MCF 10A (cell line): ENCODE measurements around the gene ACAN. TPM values are rescaled to one million over a fixed set of nuclear protein-coding genes. Genes with fewer than 3 reads are reported as not detected.

Source experiments
- BruUV-seq: library from RNA; stranded (reverse); fragments of 400-500 nt; replicated peaks from 2 replicates; lab custom pipeline; 2021; lab: Mats Ljungman, UMichigan
- CTCF ChIA-PET: fragments of 300-600 bp; sonication (Branson Sonifier 250); formaldehyde crosslinking; extraction: SDS; loops from one replicate; lab custom pipeline; 2021; ENCODE audit warnings: antibody characterized with exemption, inconsistent platforms; lab: Yijun Ruan, JAX
- POLR2A ChIA-PET: fragments of 300-600, 350-650 bp; sonication (Branson Sonifier 250); formaldehyde crosslinking; extraction: SDS; loops from one replicate; lab custom pipeline; 2020; ENCODE audit warnings: antibody characterized with exemption, inconsistent platforms; lab: Yijun Ruan, JAX
- DNase-seq: peaks from one replicate; pipeline ENCODE4 v3.0.0-alpha.2; 2018; ENCODE audit not compliant: unreplicated experiment
- H3K27ac Mint-ChIP-seq: one replicate; pipeline ENCODE4 v1.8.0; 2022; ENCODE audit warnings: mild to moderate bottlenecking, low read depth, mixed read lengths; ENCODE audit not compliant: unreplicated experiment
- H3K27me3 Mint-ChIP-seq: one replicate; pipeline ENCODE4 v1.8.0; 2022; ENCODE audit warnings: mixed read lengths; ENCODE audit not compliant: insufficient read depth, unreplicated experiment
- H3K36me3 Mint-ChIP-seq: one replicate; pipeline ENCODE4 v1.8.0; 2022; ENCODE audit warnings: mild to moderate bottlenecking, moderate library complexity, mixed read lengths; ENCODE audit not compliant: insufficient read depth, unreplicated experiment
- H3K4me1 Mint-ChIP-seq: one replicate; pipeline ENCODE4 v1.8.0; 2022; ENCODE audit warnings: mixed read lengths; ENCODE audit not compliant: insufficient read depth, unreplicated experiment
- H3K4me3 Mint-ChIP-seq: one replicate; pipeline ENCODE4 v1.8.0; 2022; ENCODE audit warnings: mild to moderate bottlenecking, moderate library complexity, mixed read lengths; ENCODE audit not compliant: unreplicated experiment
- H3K9me3 Mint-ChIP-seq: one replicate; pipeline ENCODE4 v1.8.0; 2022; ENCODE audit warnings: mixed read lengths; ENCODE audit not compliant: unreplicated experiment
- intact Hi-C: fragments of 100-400 bp; cut with micrococcal nuclease; formaldehyde crosslinking; loops from 2 replicates; pipeline ENCODE4 v1.14.1; 2022
- total RNA-seq: library from RNA; stranded (reverse); gene quantifications from 2 replicates; pipeline ENCODE4 v1.2.3, GENCODE V29; 2022
- TF ChIP-seq, protein P1 (sequence below): fragments of 200-600 bp; IDR thresholded peaks from one replicate; pipeline ENCODE4 v1.8.0; 2022; ENCODE audit warnings: antibody characterized with exemption, mild to moderate bottlenecking; ENCODE audit not compliant: unreplicated experiment

Gene ACAN
- total RNA-seq, 1 experiment from 2014 or later, result not detected

- H3K4me3 Mint-ChIP-seq, result no peak overlapping the region
- intact Hi-C loops, result no loop called here
- DNase-seq, result no peak
- H3K27ac Mint-ChIP-seq, result peak overlapping the region; percentile 1
- no peaks in the 10 kb centered on the region for H3K9me3 Mint-ChIP-seq
- ChIA-PET CTCF (interaction anchor here (0.6 to 0.9 kb wide), 4 partner anchors 28 to 242 kb away, joined by 3 to 4 read pairs (median 4); no protein-coding TSS in a partner anchor), POLR2A (interaction anchor here (0.7 to 1.0 kb wide), 3 partner anchors 11 to 241 kb away, joined by 3 to 5 read pairs (median 3); no protein-coding TSS in a partner anchor)
- H3K36me3 Mint-ChIP-seq, result peaks cover 81% of the 10 kb centered on the region
- peaks cover 26% of the 10 kb centered on the region for H3K4me1 Mint-ChIP-seq
- no peaks in the 10 kb centered on the region for H3K27me3 Mint-ChIP-seq
- no TSS peak for BruUV-seq
- TF ChIP-seq, protein P1, sequence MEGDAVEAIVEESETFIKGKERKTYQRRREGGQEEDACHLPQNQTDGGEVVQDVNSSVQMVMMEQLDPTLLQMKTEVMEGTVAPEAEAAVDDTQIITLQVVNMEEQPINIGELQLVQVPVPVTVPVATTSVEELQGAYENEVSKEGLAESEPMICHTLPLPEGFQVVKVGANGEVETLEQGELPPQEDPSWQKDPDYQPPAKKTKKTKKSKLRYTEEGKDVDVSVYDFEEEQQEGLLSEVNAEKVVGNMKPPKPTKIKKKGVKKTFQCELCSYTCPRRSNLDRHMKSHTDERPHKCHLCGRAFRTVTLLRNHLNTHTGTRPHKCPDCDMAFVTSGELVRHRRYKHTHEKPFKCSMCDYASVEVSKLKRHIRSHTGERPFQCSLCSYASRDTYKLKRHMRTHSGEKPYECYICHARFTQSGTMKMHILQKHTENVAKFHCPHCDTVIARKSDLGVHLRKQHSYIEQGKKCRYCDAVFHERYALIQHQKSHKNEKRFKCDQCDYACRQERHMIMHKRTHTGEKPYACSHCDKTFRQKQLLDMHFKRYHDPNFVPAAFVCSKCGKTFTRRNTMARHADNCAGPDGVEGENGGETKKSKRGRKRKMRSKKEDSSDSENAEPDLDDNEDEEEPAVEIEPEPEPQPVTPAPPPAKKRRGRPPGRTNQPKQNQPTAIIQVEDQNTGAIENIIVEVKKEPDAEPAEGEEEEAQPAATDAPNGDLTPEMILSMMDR, result no peak
These were observed 97.2 kb downstream of the ACAN start for GRCh38 chr15:88900309-88900981.

GRCh38 chr15:88900982-88901418 lies 97.8 kb downstream of the ACAN start:
- BruUV-seq, result no TSS peak
- peak overlapping the region; percentile 1 for H3K27ac Mint-ChIP-seq
- intact Hi-C loops, result no loop called here
- DNase-seq, result no peak
- CTCF ChIA-PET, result interaction anchor here (0.6 to 5.2 kb wide), 8 partner anchors 11 to 244 kb away, joined by 3 to 64 read pairs (median 4); no protein-coding TSS in a partner anchor
- peaks cover 26% of the 10 kb centered on the region for H3K4me1 Mint-ChIP-seq
- POLR2A ChIA-PET, result interaction anchor here (1.0 kb wide), 1 partner anchor 11 kb away, joined by 3 read pairs; no protein-coding TSS in a partner anchor
- H3K4me3 Mint-ChIP-seq, result no peak overlapping the region
- no peaks in the 10 kb centered on the region for H3K9me3 Mint-ChIP-seq
- peaks cover 87% of the 10 kb centered on the region for H3K36me3 Mint-ChIP-seq
- no peaks in the 10 kb centered on the region for H3K27me3 Mint-ChIP-seq
- TF ChIP-seq, protein P1, result no peak

GRCh38 chr15:88901508-88902220 lies 98.4 kb downstream of the ACAN start:
- Mint-ChIP-seq H3K4me1 (peaks cover 24% of the 10 kb centered on the region), H3K27ac (no peak overlapping the region), H3K4me3 (no peak overlapping the region), H3K9me3 (no peaks in the 10 kb centered on the region), H3K27me3 (no peaks in the 10 kb centered on the region), H3K36me3 (peaks cover 89% of the 10 kb centered on the region)
- ChIA-PET CTCF (interaction anchor here (0.6 to 5.2 kb wide), 11 partner anchors 10 to 277 kb away, joined by 3 to 64 read pairs (median 4); no protein-coding TSS in a partner anchor), POLR2A (interaction anchor here (0.8 to 1.2 kb wide), 2 partner anchors 14 to 15 kb away, joined by 3 to 5 read pairs; no protein-coding TSS in a partner anchor)
- intact Hi-C loops, result no loop called here
- DNase-seq, result no peak
- no TSS peak for BruUV-seq
- TF ChIP-seq, protein P1, result no peak
